ENCODE measurements around the gene NFRKB.
A peak's percentile ranks its signal among the peaks of the same experiment; 100 is the strongest.

NFRKB gene

DNA sequence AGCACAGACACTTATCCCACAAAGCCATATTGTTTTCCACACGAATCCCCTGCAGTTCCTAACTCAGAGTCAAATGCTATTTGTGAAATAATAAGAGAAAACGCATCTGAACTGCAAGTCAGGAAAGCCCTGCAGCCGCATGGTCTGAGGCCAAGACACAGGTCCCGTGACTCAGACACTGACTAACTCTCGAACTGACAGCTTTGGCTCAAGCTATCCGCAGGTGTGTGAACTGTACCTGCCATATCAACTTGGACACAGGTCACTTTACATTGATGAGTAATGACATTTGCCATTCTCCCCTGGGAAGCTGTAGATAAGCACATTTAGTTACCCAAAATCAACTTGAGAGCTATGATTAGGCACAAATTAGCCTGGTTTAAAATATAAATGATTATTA, 34.9 kb upstream of the NFRKB start:
- TF ChIP-seq CTCF (IDR thresholded peaks at IDR 0.05; ENCODE audit: insufficient read depth, low read length) (no peak), GABPA (IDR thresholded peaks at IDR 0.05; ENCODE audit: low read depth) (no peak), SPI1 (IDR thresholded peaks at IDR 0.05; ENCODE audit: borderline replicate concordance, low read depth) (no peak), POLR2AphosphoS5 (IDR thresholded peaks at IDR 0.05; ENCODE audit: low read depth) (no peak)
- TF ChIP-seq, protein P1, sequence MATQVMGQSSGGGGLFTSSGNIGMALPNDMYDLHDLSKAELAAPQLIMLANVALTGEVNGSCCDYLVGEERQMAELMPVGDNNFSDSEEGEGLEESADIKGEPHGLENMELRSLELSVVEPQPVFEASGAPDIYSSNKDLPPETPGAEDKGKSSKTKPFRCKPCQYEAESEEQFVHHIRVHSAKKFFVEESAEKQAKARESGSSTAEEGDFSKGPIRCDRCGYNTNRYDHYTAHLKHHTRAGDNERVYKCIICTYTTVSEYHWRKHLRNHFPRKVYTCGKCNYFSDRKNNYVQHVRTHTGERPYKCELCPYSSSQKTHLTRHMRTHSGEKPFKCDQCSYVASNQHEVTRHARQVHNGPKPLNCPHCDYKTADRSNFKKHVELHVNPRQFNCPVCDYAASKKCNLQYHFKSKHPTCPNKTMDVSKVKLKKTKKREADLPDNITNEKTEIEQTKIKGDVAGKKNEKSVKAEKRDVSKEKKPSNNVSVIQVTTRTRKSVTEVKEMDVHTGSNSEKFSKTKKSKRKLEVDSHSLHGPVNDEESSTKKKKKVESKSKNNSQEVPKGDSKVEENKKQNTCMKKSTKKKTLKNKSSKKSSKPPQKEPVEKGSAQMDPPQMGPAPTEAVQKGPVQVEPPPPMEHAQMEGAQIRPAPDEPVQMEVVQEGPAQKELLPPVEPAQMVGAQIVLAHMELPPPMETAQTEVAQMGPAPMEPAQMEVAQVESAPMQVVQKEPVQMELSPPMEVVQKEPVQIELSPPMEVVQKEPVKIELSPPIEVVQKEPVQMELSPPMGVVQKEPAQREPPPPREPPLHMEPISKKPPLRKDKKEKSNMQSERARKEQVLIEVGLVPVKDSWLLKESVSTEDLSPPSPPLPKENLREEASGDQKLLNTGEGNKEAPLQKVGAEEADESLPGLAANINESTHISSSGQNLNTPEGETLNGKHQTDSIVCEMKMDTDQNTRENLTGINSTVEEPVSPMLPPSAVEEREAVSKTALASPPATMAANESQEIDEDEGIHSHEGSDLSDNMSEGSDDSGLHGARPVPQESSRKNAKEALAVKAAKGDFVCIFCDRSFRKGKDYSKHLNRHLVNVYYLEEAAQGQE (IDR thresholded peaks at IDR 0.05; ENCODE audit: insufficient replicate concordance, low read depth): no peak
- Histone ChIP-seq H3K27me3 (ENCODE audit: insufficient read depth, poor library complexity, severe bottlenecking) (no peaks in the 10 kb centered on the region), H3K4me3 (replicated peaks; ENCODE audit: insufficient read depth, low read length) (no peak overlapping the region), H3K27ac (replicated peaks) (peak overlapping the region; percentile 54)
- peak in 1 of 2 experiments; percentile 29 for DNase-seq (ENCODE audit: low read depth in 1 of 2, low spot score in 1 of 2)

GRCh38 chr11:129929721-129930120, 34.3 kb upstream of the NFRKB start:
- Histone ChIP-seq H3K27me3 (ENCODE audit: insufficient read depth, poor library complexity, severe bottlenecking) (no peaks in the 10 kb centered on the region), H3K27ac (replicated peaks) (peak overlapping the region; percentile 54), H3K4me3 (replicated peaks; ENCODE audit: insufficient read depth, low read length) (no peak overlapping the region)
- no peak for TF ChIP-seq SPI1 (IDR thresholded peaks at IDR 0.05; ENCODE audit: borderline replicate concordance, low read depth)
- TF ChIP-seq GABPA (IDR thresholded peaks at IDR 0.05; ENCODE audit: low read depth): no peak
- no peak for TF ChIP-seq CTCF (IDR thresholded peaks at IDR 0.05; ENCODE audit: insufficient read depth, low read length)
- TF ChIP-seq, protein P1 (IDR thresholded peaks at IDR 0.05; ENCODE audit: insufficient replicate concordance, low read depth): no peak
- no peak for TF ChIP-seq POLR2AphosphoS5 (IDR thresholded peaks at IDR 0.05; ENCODE audit: low read depth)
- DNase-seq (ENCODE audit: low read depth in 1 of 2, low spot score in 1 of 2): peak in 1 of 2 experiments; percentile 71

DNA sequence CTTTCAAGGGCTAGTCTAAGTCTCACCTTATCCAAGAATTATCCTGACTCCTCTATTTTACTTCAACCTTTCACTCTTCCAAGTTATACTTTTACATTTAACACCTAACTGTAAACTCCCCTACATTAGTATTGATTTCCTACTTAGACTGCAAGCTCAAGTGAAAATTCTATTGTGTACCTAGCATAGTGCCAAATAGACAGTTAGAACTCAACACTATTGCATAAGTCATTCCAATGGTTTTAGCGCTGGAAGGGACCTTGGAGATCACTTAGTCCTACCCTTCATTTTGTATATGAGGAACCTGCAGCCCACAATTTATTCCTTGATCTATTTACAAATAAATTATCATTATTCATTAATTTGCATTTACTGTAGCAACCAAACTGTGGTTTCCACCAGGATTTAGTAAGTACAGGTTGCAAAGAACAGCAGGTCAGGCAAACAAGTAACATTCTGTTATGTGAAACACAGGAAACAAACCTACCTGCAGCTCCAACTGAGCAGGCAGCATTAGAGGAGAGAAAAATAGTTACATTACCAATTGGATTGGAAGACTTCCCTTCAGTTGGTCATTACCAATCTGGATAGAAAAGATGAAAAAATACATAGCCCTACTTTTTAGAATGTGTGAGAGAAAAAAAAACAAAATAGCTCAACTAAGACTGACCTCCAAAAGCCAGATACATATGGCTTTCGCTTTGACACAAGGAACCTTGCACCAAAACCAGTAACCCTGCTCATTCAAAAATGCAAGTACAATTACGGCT, 33.7 kb upstream of the NFRKB start:
- TF ChIP-seq POLR2AphosphoS5 (IDR thresholded peaks at IDR 0.05; ENCODE audit: low read depth) (no peak), GABPA (IDR thresholded peaks at IDR 0.05; ENCODE audit: low read depth) (no peak), SPI1 (IDR thresholded peaks at IDR 0.05; ENCODE audit: borderline replicate concordance, low read depth) (no peak), CTCF (IDR thresholded peaks at IDR 0.05; ENCODE audit: insufficient read depth, low read length) (no peak)
- TF ChIP-seq, protein P1 (IDR thresholded peaks at IDR 0.05; ENCODE audit: insufficient replicate concordance, low read depth): no peak

More for the DNA sequence above, 33.7 kb upstream of the NFRKB start:
- Histone ChIP-seq H3K4me3 (replicated peaks; ENCODE audit: insufficient read depth, low read length) (no peak overlapping the region), H3K27me3 (ENCODE audit: insufficient read depth, poor library complexity, severe bottlenecking) (no peaks in the 10 kb centered on the region), H3K27ac (replicated peaks) (no peak overlapping the region)
- no peak for DNase-seq (ENCODE audit: low read depth in 1 of 2, low spot score in 1 of 2)
